Stomach (tissue), 19 donors: Measurements from ENCODE around the gene STX5. TPM values are rescaled to one million over a fixed set of nuclear protein-coding genes. Genes with fewer than 3 reads are reported as not detected.
A peak's percentile ranks its signal among the peaks of the same experiment; 100 is the strongest.

Source experiments
- DNase-seq, 2 donors: peaks; one replicate each; pipeline versions ENCODE4 v3.0.0 to v3.0.0-alpha.2; 2013 to 2019
- H3K27ac ChIP-seq, 5 donors: fragments of 200-600 bp in 4 of 5; sonication (generic) in 4 of 5; one replicate each; pipeline ENCODE4 v1.5.1; 2013 to 2019; ENCODE audit warnings: mild to moderate bottlenecking in 1 of 5, moderate library complexity in 1 of 5
- H3K27me3 ChIP-seq, 3 donors: fragments of 200-600 bp; sonication (generic); one replicate each; pipeline ENCODE4 v1.5.1; 2017 to 2019; ENCODE audit warnings: mixed run types in 1 of 3
- H3K36me3 ChIP-seq, 4 donors: fragments of 200-600 bp; sonication (generic); 1 replicate in 3 of 4; 2 replicates in 1 of 4; pipeline ENCODE4 v1.5.1; 2016 to 2019
- H3K4me1 ChIP-seq, 4 donors: fragments of 200-600 bp; sonication (generic); one replicate each; pipeline ENCODE4 v1.5.1; 2016 to 2019
- H3K4me3 ChIP-seq, 4 donors: fragments of 200-600 bp; sonication (generic) in 3 of 4; one replicate each; pipeline ENCODE4 v1.5.1; 2016 to 2019; ENCODE audit warnings: mild to moderate bottlenecking in 1 of 4
- H3K9me3 ChIP-seq, 4 donors: fragments of 200-600 bp; sonication (generic); one replicate each; pipeline ENCODE4 v1.5.1; 2016 to 2019
- CTCF ChIP-seq, 7 experiments: fragments of 450-650 bp in 4 of 7; fragments of 200-600 bp in 3 of 7; sonication (generic) in 3 of 7; IDR thresholded peaks; one replicate each; pipeline ENCODE4 v1.5.1; 2016 to 2019; ENCODE audit warnings: antibody characterized with exemption in 7 of 7, control low read depth in 2 of 7, mild to moderate bottlenecking in 1 of 7
- EP300 ChIP-seq: sonication (generic); formaldehyde crosslinking; IDR thresholded peaks from one replicate; pipeline ENCODE4 v1.6.1; 2017; ENCODE audit warnings: antibody characterized with exemption
- POLR2A ChIP-seq, 4 donors: fragments of 450-650 bp; IDR thresholded peaks; one replicate each; pipeline ENCODE4 v1.6.1; 2016; ENCODE audit warnings: antibody characterized with exemption in 4 of 4, control low read depth in 2 of 4, mild to moderate bottlenecking in 1 of 4, moderate library complexity in 1 of 4
- POLR2AphosphoS5 ChIP-seq, 3 donors: sonication (generic); formaldehyde crosslinking; IDR thresholded peaks; one replicate each; pipeline ENCODE4 v1.6.1; 2016; ENCODE audit warnings: antibody characterized with exemption in 3 of 3
- WGBS, 5 donors: extraction: QIAGEN DNeasy Blood & Tissue Kit in 3 of 5; methylation state at CpG; one replicate each; pipeline versions ENCODE4 v1.1.5 to v1.1.7; 2013 to 2018; 5-methylcytosine and 5-hydroxymethylcytosine counted together
- intact Hi-C: fragments of 100-400 bp; cut with DNase I; formaldehyde crosslinking; loops from one replicate; pipeline ENCODE4 v1.15.1; 2023; ENCODE audit warnings: low total_unique reads
- long read RNA-seq, 10 donors: transcript quantifications; one replicate each; lab custom pipeline, GENCODE V29; 2026
- polyA plus RNA-seq, 3 donors: library from polyadenylated mRNA; stranded (reverse); fragments of 200-250 nt; gene quantifications; one replicate each; pipeline ENCODE4 v1.2.3, GENCODE V29; 2013
- total RNA-seq, 5 donors: library from RNA; depleted of rRNA; stranded (reverse); fragments of >200 nt; gene quantifications; one replicate each; pipeline versions ENCODE4 v1.1.0 to v1.2.3, GENCODE V29; 2014 to 2016
- donor health status: healthy with polysubstance abuse.
- donor health status: Bipolar disorder and iron deficiency.
- donor health status: healthy.

The STX5 gene, protein sequence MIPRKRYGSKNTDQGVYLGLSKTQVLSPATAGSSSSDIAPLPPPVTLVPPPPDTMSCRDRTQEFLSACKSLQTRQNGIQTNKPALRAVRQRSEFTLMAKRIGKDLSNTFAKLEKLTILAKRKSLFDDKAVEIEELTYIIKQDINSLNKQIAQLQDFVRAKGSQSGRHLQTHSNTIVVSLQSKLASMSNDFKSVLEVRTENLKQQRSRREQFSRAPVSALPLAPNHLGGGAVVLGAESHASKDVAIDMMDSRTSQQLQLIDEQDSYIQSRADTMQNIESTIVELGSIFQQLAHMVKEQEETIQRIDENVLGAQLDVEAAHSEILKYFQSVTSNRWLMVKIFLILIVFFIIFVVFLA
- total RNA-seq, result 10 to 100 TPM in 4 of 5 donors, 1 to 10 TPM in 1; 8.2 to 48.1 (median 24.2) TPM
- polyA plus RNA-seq, result 10 to 100 TPM; 21.7 to 44.6 (median 29.3) TPM
- long read RNA-seq, donor 1, partial matches to known transcripts, result 0 of 5 reads
- long read RNA-seq, donor 1, other reads (novel, unspliced or antisense), result 0 of 5 reads
- long read RNA-seq, donor 2, transcript STX5-201 (11 exons, 1,794 nt), result major isoform, 7 of 7 reads
- long read RNA-seq, donor 2, partial matches to known transcripts, result 0 of 7 reads
- long read RNA-seq, donor 2, other reads (novel, unspliced or antisense), result 0 of 7 reads
- long read RNA-seq, donor 3, transcript STX5-201 (11 exons, 1,794 nt), result major isoform, 5 of 6 reads
- long read RNA-seq, donor 3, partial matches to known transcripts, result 0 of 6 reads
- long read RNA-seq, donor 3, other reads (novel, unspliced or antisense), result 0 of 6 reads
- long read RNA-seq, donor 4, result 0 reads
- long read RNA-seq, donor 5, transcript STX5-201 (11 exons, 1,794 nt), result major isoform, 19 of 67 reads
- long read RNA-seq, donor 5, partial matches to known transcripts, result 37 of 67 reads
- long read RNA-seq, donor 5, other reads (novel, unspliced or antisense), result 10 of 67 reads
- long read RNA-seq, donor 6, transcript STX5-201 (11 exons, 1,794 nt), result major isoform, 22 of 36 reads
- long read RNA-seq, donor 6, partial matches to known transcripts, result 13 of 36 reads
- long read RNA-seq, donor 6, other reads (novel, unspliced or antisense), result 0 of 36 reads
- long read RNA-seq, donor 7, transcript STX5-201 (11 exons, 1,794 nt), result major isoform, 13 of 13 reads
- long read RNA-seq, donor 7, partial matches to known transcripts, result 0 of 13 reads
- long read RNA-seq, donor 7, other reads (novel, unspliced or antisense), result 0 of 13 reads
- long read RNA-seq, donor 8, transcript STX5-201 (11 exons, 1,794 nt), result major isoform, 14 of 22 reads
- long read RNA-seq, donor 8, partial matches to known transcripts, result 7 of 22 reads
- long read RNA-seq, donor 8, other reads (novel, unspliced or antisense), result 0 of 22 reads
- long read RNA-seq, donor 9, transcript STX5-201 (11 exons, 1,794 nt), result major isoform, 10 of 11 reads
- long read RNA-seq, donor 9, partial matches to known transcripts, result 0 of 11 reads
- long read RNA-seq, donor 9, other reads (novel, unspliced or antisense), result 0 of 11 reads
- long read RNA-seq, donor 10, partial matches to known transcripts, result 0 of 3 reads
- long read RNA-seq, donor 10, other reads (novel, unspliced or antisense), result 0 of 3 reads

- 0 to 1% (median 0%) methylated on average over 29 to 65 of the region's 65 CpGs for WGBS, 5 donors
- TF ChIP-seq POLR2AphosphoS5 (IDR thresholded peaks at IDR 0.05), result peak; percentile 82 to 90 (median 89)
- TF ChIP-seq CTCF (IDR thresholded peaks at IDR 0.05), result no peak
- TF ChIP-seq EP300, result no peak
- TF ChIP-seq POLR2A (IDR thresholded peaks at IDR 0.05), result peak in 2 of 4 donors; percentile 75 to 80
- peaks cover 30 to 67% (median 52%) of the 10 kb centered on the region in 4 donors for H3K4me1 ChIP-seq
- peak within 1 kb of the TSS; percentile 67 to 91 (median 84) for H3K4me3 ChIP-seq
- intact Hi-C loops, result loop anchor here (10.0 kb wide), 1 partner anchor 47 kb away; the partner anchor contains the start of gene TMEM179B
- H3K9me3 ChIP-seq, result no peaks in the 10 kb centered on the region
- DNase-seq, result peak; percentile 100
- H3K36me3 ChIP-seq, result peaks cover 28 to 66% (median 58%) of the 10 kb centered on the region in 4 donors
- peak within 1 kb of the TSS; percentile 95 to 99 (median 98) for H3K27ac ChIP-seq
- no peaks in the 10 kb centered on the region for H3K27me3 ChIP-seq
Measured at GRCh38 chr11:62831520-62832335, at the start of gene STX5. TSS of gene STX5 (minus strand) at chr11:62832051. CDS start at chr11:62831243, 808 bp downstream.

GRCh38 chr11:62880803-62881578, 49.1 kb upstream of the STX5 start, which contains the start of gene SLC3A2:
TSS of gene SLC3A2 (plus strand) at chr11:62880896. CDS start at chr11:62881024, 128 bp downstream.
- H3K9me3 ChIP-seq, result no peaks in the 10 kb centered on the region
- peaks cover 48 to 87% (median 67%) of the 10 kb centered on the region in 4 donors for H3K4me1 ChIP-seq
- peak within 1 kb of the TSS; percentile 79 to 96 (median 91) for H3K4me3 ChIP-seq
- peak; percentile 92 to 96 for DNase-seq
- WGBS, 5 donors, result 0 to 1% (median 0%) methylated on average over 25 to 69 of the region's 69 CpGs
- peak within 1 kb of the TSS; percentile 99 to 100 (median 99) for H3K27ac ChIP-seq
- H3K36me3 ChIP-seq, result peaks cover 28 to 39% (median 35%) of the 10 kb centered on the region in 4 donors
- intact Hi-C loops, result no loop called here
- TF ChIP-seq POLR2A (IDR thresholded peaks at IDR 0.05) (peak in 2 of 4 donors; percentile 95 to 98), EP300 (no peak), CTCF (IDR thresholded peaks at IDR 0.05) (peak in 5 of 7 experiments; percentile 42 to 75 (median 60)), POLR2AphosphoS5 (IDR thresholded peaks at IDR 0.05) (peak; percentile 99 to 100 (median 100))
- no peaks in the 10 kb centered on the region for H3K27me3 ChIP-seq

GRCh38 chr11:62880231-62880802, 48.5 kb upstream of the STX5 start:
- peaks cover 21 to 32% (median 29%) of the 10 kb centered on the region in 4 donors for H3K36me3 ChIP-seq
- 1 to 3% (median 2%) methylated on average over 15 to 16 of the region's 16 CpGs for WGBS, 5 donors
- intact Hi-C loops, result no loop called here
- peak overlapping the region; percentile 79 to 96 (median 91) for H3K4me3 ChIP-seq
- TF ChIP-seq EP300 (no peak), POLR2A (IDR thresholded peaks at IDR 0.05) (no peak), CTCF (IDR thresholded peaks at IDR 0.05) (no peak), POLR2AphosphoS5 (IDR thresholded peaks at IDR 0.05) (no peak)
- H3K9me3 ChIP-seq, result no peaks in the 10 kb centered on the region
- DNase-seq, result peak in 1 of 2 donors; percentile 76
- H3K4me1 ChIP-seq, result peaks cover 55 to 87% (median 66%) of the 10 kb centered on the region in 4 donors
- H3K27me3 ChIP-seq, result no peaks in the 10 kb centered on the region
- peak overlapping the region; percentile 99 to 100 (median 99) for H3K27ac ChIP-seq
